ENCODE results near the gene CEP250.

The CEP250 gene

GRCh38 chr20:35487479-35487878, 32.1 kb downstream of the CEP250 start:
- H3K9me3 ChIP-seq (ENCODE audit: control insufficient read depth, insufficient read depth, low read depth, low read length), result no peaks in the 10 kb centered on the region
- CTCF ChIA-PET, result interaction anchor here (1.0 kb wide), 1 partner anchor 24 kb away, joined by 4 read pairs; no protein-coding TSS in a partner anchor
- H3K4me3 ChIP-seq (ENCODE audit: low read depth, low read length), result no peak overlapping the region
- no peak for TF ChIP-seq ZNF623 (tag by site-specific recombination; IDR thresholded peaks at IDR 0.05)
- TF ChIP-seq ZNF596 (tag by site-specific recombination; IDR thresholded peaks at IDR 0.05), result no peak
- TF ChIP-seq PRDM4 (tag by site-specific recombination; IDR thresholded peaks at IDR 0.05), result no peak
- no peak for TF ChIP-seq ZNF19 (tag by site-specific recombination; IDR thresholded peaks at IDR 0.05; ENCODE audit: low read depth)
- TF ChIP-seq MYNN (tag by site-specific recombination; IDR thresholded peaks at IDR 0.05; ENCODE audit: borderline replicate concordance), result no peak
- TF ChIP-seq OSR2 (tag by site-specific recombination; IDR thresholded peaks at IDR 0.05), result no peak
- no peak for TF ChIP-seq ZNF561 (tag by site-specific recombination; IDR thresholded peaks at IDR 0.05; ENCODE audit: borderline replicate concordance)
- no peak for TF ChIP-seq SETDB1 (IDR thresholded peaks at IDR 0.05; ENCODE audit: insufficient read length, low read length)
- TF ChIP-seq SP2 (tag by site-specific recombination; IDR thresholded peaks at IDR 0.05), result no peak
- TF ChIP-seq SALL2 (tag by site-specific recombination; IDR thresholded peaks at IDR 0.05; ENCODE audit: borderline replicate concordance), result no peak
- TF ChIP-seq ZBTB20 (tag by site-specific recombination; IDR thresholded peaks at IDR 0.05), result no peak
- no peak for TF ChIP-seq TCF7L2 (IDR thresholded peaks at IDR 0.05; ENCODE audit: borderline replicate concordance, low read depth, low read length)
- TF ChIP-seq ZIC2 (tag by site-specific recombination; IDR thresholded peaks at IDR 0.05), result no peak
- no peak for TF ChIP-seq RBAK (tag by site-specific recombination; IDR thresholded peaks at IDR 0.05)
- no peak for TF ChIP-seq ZNF473 (tag by site-specific recombination; IDR thresholded peaks at IDR 0.05)
- no peak for TF ChIP-seq KLF8 (tag by site-specific recombination; IDR thresholded peaks at IDR 0.05)
- no peak for TF ChIP-seq ZNF624 (tag by site-specific recombination; IDR thresholded peaks at IDR 0.05)
- no peak for TF ChIP-seq ZNF23 (tag by site-specific recombination; IDR thresholded peaks at IDR 0.05; ENCODE audit: borderline replicate concordance)
- TF ChIP-seq ZNF585B (tag by site-specific recombination; IDR thresholded peaks at IDR 0.05), result no peak
- TF ChIP-seq ZNF704 (tag by site-specific recombination; IDR thresholded peaks at IDR 0.05), result no peak
- POLR2A ChIA-PET, result no interaction called here
- no peak overlapping the region for H3K27ac ChIP-seq (ENCODE audit: extremely low read depth, low read depth, low read length)
- peaks cover 37 to 75% of the 10 kb centered on the region in 2 experiments for H3K36me3 ChIP-seq (ENCODE audit: control insufficient read depth in 2 of 2, insufficient read depth in 1 of 2, low read length in 2 of 2)
- H3K4me1 ChIP-seq (ENCODE audit: control insufficient read depth, insufficient read depth, low read length), result no peaks in the 10 kb centered on the region

- Histone ChIP-seq H3K27ac (ENCODE audit: extremely low read depth, low read depth, low read length) (no peak overlapping the region), H3K36me3 (ENCODE audit: control insufficient read depth in 2 of 2, insufficient read depth in 1 of 2, low read length in 2 of 2) (peaks cover 27 to 84% of the 10 kb centered on the region in 2 experiments; a peak in 2 of 3 replicates), H3K9me3 (ENCODE audit: control insufficient read depth, insufficient read depth, low read depth, low read length) (no peaks in the 10 kb centered on the region), H3K4me1 (ENCODE audit: control insufficient read depth, insufficient read depth, low read length) (no peaks in the 10 kb centered on the region), H3K4me3 (ENCODE audit: low read depth, low read length) (no peak overlapping the region)
- POLR2A ChIA-PET, result no interaction called here
- TF ChIP-seq SETDB1 (IDR thresholded peaks at IDR 0.05; ENCODE audit: insufficient read length, low read length) (no peak), ZNF548 (tag by site-specific recombination; IDR thresholded peaks at IDR 0.05) (no peak), ZNF701 (tag by site-specific recombination; IDR thresholded peaks at IDR 0.05) (no peak), ZNF426 (tag by site-specific recombination; IDR thresholded peaks at IDR 0.05) (no peak), MYNN (tag by site-specific recombination; IDR thresholded peaks at IDR 0.05; ENCODE audit: borderline replicate concordance) (no peak), GLIS1 (tag by site-specific recombination; IDR thresholded peaks at IDR 0.05) (no peak), ZNF121 (tag by site-specific recombination; IDR thresholded peaks at IDR 0.05) (peak; percentile 72)
- CTCF ChIA-PET, result no interaction called here
Measured at GRCh38 chr20:35489717-35490116, 34.3 kb downstream of the CEP250 start.

Data from HEK293 (cell line).